GM21825 (cell line): ENCODE measurements around the gene NEDD4.
A peak's percentile ranks its signal among the peaks of the same experiment; 100 is the strongest.
"Not testable (repeated sequence)": the region's sequence is repeated elsewhere in the genome, so short reads cannot be mapped to it uniquely, and the experiment has no call there.

Experiments used
- ATAC-seq: cut with Tn5 transposase; IDR thresholded peaks from one replicate; pipeline ENCODE4 v1.9.1; 2021; ENCODE audit warnings: mild to moderate bottlenecking, moderate library complexity; ENCODE audit not compliant: unreplicated experiment

Gene NEDD4

GRCh38 chr15:55993111-55993803 is at the start of gene NEDD4:
NEDD4 (minus strand) TSS chr15:55993612; CDS start chr15:55993555, 57 bp downstream.
- peak; percentile 91 for ATAC-seq

DNA sequence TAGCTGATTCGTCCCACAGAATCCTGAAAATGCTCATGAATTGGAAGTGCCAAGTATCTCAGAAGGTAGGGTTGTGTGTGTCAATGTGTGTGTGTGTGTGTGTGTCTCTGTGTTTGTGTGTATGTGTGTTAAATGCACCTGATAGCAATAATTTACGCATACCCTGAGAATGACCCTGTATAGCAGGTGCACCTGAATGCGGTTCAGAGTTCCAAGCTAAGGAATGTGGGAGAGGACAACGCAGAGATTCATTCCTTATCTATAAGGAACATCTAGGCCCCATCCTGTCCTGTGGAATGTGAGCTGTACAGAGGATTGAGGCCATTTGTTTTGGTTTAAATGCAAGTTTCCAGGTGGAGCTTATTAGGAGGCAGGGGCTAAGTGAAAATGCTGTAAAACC is 49.1 kb upstream of the NEDD4 start:
- ATAC-seq, result no peak

GRCh38 chr15:56042031-56042430 is 48.6 kb upstream of the NEDD4 start:
- no peak for ATAC-seq

DNA sequence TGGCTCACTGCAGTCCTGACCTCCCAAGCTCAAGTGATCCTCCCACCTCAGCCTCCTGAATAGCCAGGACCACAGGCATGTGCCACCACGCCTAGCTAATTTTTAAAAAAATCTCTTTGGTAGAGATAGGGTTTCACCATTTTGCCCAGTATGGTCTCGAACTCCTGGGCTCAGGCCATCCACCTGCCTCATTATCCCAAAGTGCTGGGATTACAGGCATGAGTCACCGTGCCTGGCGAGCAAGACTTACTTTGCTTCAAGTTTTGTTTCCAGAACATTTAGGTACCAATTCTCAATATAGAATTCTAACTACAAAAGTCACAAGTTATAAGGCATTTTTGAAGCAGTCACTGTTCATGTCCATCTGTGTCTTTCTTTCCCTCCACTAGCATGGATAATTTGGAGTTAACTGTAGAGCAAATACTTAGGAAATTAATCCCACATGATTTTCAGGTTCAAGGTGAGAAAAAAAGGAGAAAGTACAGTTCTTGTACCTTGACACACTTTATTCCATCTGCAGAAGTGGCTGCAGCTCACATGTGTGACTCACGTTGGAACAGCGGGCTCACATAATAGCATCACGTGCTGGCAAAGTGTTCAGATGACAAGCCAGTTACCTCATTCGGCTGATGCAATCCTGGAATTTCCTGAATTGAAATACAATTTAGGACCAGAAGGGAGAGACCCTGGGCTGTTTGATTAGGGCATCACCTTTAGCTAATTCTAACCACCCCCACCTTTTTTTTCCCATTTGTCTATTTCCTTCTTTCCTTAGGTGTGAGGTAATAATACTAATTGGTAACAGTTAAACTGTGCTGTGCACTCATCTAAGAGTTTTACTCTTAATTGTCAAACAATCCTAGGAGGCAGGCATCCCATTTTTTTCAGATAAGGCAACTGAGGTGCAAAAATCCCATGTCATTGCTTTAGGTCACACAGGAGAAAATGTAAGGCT is 46.9 kb upstream of the NEDD4 start:
- ATAC-seq, result no peak

DNA sequence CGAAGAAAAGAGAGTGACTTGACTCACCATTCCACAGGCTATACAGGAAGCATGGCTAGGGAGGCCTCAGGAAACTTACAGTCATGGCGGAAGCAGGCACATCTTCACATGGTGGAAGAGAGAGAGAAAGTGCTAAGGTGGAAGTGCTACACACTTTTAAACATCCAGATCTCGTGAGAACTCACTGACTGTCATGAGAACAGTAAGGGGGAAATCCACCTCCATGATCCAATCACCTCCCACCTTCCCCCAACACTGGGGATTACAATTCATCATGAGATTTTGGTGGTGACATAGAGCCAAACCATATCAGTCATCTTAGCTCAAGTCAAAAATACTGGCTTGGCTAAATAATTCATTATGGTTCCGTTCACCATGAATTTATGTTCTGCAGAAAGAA is 45.3 kb upstream of the NEDD4 start:
- ATAC-seq, result no peak

- ATAC-seq, result no peak
These were observed 44.6 kb upstream of the NEDD4 start for GRCh38 chr15:56038015-56038414.

DNA sequence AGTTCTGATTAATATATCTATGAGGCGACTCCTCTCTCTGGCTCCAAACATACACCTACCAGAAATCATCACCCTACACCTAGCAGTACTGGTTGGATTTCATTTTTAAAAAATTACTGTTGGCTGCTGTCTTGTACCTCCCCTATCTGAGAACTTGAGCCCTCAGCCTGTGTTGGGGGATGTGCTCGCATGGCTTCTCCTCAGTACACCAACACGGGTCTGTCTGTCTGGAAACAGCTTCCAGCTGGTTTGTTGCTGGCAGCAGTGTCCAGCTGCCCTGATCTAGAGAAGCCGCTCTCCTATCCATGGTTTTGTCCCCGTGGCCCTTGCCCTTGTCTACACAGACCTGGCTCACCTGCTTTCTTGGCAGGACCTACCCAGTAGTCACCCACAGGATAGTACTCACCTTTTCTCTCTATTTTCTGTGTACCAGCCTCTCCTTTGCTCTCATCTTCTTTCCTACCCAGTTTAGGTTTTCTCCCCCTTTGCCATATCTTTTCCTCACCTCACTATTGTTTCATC is 43.2 kb upstream of the NEDD4 start:
- no peak for ATAC-seq

- no peak for ATAC-seq
These were observed 41.8 kb upstream of the NEDD4 start for GRCh38 chr15:56035166-56035565.

DNA sequence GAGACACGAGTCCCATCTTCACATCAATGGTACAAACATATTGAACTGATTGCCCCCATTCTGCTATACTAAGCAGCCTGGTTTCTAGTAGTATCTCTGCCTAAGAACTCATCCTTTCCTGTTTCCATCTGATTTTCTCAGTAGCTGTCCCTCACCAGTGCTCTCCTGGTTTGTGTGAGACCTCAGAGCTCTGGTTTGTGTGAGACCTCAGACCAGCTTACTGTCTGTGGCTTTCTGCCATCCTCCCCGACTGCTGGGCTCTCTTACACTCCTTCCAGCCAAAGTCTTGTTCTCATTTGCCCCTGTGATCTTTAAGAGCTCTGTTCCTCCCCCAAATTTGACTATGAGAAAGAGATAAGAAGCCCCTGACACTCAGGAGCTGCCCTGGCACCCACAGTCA is 41.1 kb upstream of the NEDD4 start:
- no peak for ATAC-seq

DNA sequence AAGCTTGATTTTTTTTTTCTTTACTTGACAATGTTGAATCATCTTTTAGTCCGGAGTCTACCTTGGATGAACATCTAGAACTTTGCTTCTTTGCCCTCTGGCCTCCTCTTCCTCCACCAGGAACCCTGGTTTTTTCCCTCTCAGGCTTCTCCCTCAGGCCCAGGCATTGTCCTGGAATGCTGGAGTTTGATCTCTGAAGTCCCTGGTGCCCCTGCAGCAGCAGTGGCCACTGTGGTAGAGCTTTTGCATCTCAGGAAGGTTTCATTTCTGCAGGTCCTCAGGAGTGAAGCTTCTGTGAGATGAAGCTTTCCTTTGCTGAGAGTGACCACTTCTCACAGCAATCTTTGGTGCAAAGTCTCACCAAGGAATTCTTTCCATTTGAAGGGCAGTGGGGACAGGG is 39.0 kb upstream of the NEDD4 start:
- no peak for ATAC-seq

GRCh38 chr15:56031836-56032235 is 38.4 kb upstream of the NEDD4 start:
- no peak for ATAC-seq

GRCh38 chr15:56031402-56031801 is 38.0 kb upstream of the NEDD4 start:
- no peak for ATAC-seq

DNA sequence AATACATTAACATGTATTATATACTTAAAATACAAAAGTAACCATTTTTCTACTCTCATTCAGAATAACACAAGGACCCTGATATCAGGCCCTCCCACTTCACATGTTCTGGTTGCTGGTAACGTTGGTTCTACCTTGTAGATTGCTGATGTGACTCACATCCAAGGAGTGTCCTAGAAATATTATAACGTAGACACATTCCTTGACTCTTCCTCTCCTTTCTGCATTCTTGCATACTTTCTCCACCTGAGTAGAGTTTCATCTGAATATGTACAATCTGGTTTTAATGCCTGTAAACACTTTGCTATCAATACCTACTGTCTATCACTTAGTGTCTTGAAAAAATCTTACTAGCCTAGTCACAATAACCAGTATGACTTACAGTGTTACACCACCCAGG is 35.0 kb upstream of the NEDD4 start:
- no peak for ATAC-seq

GRCh38 chr15:56023160-56023559 is 29.7 kb upstream of the NEDD4 start:
- not testable (repeated sequence) for ATAC-seq

- ATAC-seq, result no peak
These were observed 26.5 kb upstream of the NEDD4 start for GRCh38 chr15:56019819-56020486.

DNA sequence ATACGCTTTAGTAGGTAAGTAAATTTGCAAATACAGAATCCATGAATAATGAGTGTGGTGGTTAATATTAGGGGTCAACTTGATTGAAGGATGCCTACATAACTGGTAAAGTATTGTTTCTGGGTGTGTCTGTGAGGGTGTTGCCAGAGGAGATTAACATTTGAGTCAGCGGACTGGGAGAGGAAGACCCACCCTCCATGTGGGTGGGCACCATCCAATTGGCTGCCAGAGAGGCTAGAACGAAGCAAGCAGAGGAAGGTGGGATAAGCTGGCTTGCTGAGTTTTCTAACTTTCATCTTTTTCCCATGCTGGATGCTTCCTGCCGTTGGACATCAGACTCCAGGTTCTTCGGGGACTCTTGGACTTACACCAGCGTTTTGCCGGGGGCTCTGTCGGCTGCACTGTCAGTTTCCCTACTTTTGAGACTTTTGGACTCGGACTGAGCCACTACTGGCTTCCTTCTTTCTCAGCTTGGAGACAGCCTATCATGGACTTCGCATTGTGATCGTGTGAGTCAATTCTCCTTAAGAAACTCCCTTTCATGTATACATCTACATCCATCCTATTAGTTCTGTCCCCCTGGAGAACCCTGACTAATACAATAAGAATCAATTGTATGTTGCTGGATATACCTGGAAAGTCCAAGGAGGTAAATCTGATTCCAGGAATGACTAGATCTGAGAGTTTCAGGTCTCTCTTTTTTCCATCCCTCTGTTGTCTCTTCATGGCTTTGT is 25.8 kb upstream of the NEDD4 start:
- no peak for ATAC-seq

DNA sequence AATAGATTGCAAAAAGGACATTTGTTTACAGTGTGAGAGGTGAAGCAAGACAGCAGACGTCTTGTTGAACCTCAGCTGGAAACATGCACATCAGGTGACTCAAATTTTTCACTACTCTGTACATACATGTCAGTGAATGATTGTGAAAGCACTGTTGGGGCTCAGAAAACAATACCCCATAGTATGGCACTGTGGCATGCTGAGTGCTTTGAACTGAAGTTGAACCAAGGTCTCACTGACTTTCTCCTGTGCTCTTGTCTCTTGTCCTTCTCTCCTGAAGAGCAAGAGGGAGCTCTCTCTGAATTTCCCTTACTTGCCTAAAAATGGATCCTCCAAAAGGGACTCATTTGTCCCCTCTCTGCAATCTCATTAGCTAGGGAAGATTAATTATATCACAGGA is 24.5 kb upstream of the NEDD4 start:
- no peak for ATAC-seq

DNA sequence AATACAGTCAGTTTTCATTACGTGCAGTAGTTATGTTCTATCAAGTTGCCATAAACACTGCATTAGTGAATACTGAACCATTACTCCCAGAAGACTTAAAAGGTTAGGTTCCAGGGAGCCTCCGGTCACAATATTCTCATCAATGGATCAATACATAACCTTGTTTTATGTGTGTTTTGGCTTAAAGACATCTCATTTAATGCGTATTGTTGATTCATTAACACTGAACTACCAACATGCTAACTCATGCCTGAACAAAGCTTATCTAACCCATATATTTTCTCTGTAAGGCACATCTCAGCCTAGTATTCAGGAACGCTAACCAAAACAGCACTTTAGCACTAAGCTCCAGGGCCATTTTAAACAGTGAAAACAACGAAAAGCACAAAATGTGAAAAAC is 24.1 kb upstream of the NEDD4 start:
- ATAC-seq, result no peak

- ATAC-seq, result no peak
These were observed 22.9 kb upstream of the NEDD4 start for GRCh38 chr15:56016281-56016680.

DNA sequence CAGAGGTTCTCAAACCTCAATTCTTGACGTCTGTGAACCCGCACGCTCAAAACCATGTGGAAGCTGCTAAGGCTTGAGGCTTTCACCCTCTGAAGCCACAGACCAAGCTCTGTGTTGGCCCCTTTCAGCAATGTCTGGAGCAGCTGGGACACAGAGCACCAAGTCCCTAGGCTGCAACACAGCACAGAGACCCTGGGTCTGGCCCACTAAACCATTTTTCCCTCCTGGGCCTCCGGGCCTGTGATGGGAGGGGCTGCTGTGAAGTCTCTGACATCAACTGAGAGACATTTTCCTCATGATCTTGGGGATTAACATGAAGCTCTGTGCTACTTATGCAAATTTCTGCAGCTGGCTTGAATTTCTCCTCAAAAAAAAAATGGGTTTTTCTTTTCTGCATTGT is 21.3 kb upstream of the NEDD4 start:
- ATAC-seq, result no peak

DNA sequence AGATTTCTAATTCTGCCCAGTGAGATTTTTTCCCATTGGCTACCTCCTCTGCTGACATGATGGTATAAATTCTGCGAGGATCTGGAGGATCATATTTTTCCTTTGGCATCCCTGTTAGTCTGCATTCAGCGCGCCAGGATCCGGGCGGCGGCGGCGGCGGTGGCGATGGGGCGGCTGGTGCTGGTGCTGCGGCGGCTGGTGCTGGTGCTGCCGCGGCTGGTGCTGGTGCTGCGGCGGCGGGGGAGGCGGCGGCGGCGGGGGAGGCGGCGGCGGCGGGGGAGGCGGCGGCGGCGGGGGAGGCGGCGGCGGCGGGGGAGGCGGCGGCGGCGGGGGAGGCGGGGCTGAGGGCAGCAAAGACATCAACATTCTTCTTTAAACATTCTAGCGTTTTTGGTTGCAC is 13.6 kb upstream of the NEDD4 start:
- not testable (repeated sequence) for ATAC-seq
